Measurements from ENCODE around the gene APRT.

DNA sequence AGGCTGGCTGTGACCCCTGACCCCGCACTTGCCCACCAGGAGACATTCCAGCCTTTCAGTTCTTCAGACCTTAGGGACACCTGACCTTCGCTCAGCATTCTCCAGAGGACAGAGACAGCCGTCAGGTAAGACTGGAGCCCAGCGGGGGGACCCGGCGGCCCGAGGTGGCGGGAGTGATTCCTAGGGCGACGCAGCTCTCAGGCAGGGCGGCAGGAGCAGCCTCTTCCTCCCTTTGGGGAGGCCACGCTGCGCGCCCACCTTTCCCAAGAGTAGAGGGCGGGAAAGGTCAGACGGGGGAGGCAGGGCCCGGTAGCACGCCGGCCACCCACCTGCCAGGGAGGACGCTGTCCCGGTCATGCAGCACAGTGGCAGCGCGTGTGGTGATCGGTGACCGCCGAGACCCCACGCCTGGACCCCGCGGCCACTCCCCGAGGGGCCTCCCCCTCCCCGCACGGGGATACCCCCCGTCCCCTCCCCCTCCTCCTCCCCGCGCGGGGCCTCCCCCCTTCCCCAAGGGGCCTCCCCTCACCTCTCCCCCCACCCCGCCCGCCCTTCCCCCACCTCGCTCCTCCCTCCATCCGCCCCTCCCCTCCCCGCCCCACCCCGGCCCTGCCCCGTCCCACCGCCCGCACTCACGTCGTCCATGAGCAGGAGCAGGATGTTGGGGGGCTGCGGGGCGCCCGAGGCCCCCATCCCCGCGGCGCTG is 44.5 kb upstream of the APRT start:
- TF ChIP-seq, protein P1, sequence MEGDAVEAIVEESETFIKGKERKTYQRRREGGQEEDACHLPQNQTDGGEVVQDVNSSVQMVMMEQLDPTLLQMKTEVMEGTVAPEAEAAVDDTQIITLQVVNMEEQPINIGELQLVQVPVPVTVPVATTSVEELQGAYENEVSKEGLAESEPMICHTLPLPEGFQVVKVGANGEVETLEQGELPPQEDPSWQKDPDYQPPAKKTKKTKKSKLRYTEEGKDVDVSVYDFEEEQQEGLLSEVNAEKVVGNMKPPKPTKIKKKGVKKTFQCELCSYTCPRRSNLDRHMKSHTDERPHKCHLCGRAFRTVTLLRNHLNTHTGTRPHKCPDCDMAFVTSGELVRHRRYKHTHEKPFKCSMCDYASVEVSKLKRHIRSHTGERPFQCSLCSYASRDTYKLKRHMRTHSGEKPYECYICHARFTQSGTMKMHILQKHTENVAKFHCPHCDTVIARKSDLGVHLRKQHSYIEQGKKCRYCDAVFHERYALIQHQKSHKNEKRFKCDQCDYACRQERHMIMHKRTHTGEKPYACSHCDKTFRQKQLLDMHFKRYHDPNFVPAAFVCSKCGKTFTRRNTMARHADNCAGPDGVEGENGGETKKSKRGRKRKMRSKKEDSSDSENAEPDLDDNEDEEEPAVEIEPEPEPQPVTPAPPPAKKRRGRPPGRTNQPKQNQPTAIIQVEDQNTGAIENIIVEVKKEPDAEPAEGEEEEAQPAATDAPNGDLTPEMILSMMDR (IDR thresholded peaks at IDR 0.05; ENCODE audit: low read depth, low read length), result no peak
- no peak for TF ChIP-seq EZH2phosphoT487 (IDR thresholded peaks at IDR 0.05; ENCODE audit: low read depth)

Data from OCI-LY3 (cell line).